Liver (tissue), 9 donors: ENCODE results near the gene SERPINC1. TPM values are rescaled to one million over a fixed set of nuclear protein-coding genes. Genes with fewer than 3 reads are reported as not detected.

Experiments
- DNase-seq: peaks from one replicate; pipeline ENCODE4 v3.0.0-alpha.2; 2017; ENCODE audit warnings: low spot score
- H3K27ac ChIP-seq, 2 donors: one replicate each; pipeline ENCODE4 v1.7.0; 2013; ENCODE audit warnings: inconsistent platforms in 2 of 2, low read length in 2 of 2, control low read depth in 1 of 2, low read depth in 1 of 2, mild to moderate bottlenecking in 1 of 2
- H3K27me3 ChIP-seq, 4 donors: one replicate each; pipeline versions ENCODE4 v1.6.1 to v1.7.0; 2013; ENCODE audit warnings: low read length in 3 of 4, inconsistent platforms in 1 of 4, mild to moderate bottlenecking in 1 of 4, moderate library complexity in 1 of 4; ENCODE audit not compliant: control insufficient read depth in 4 of 4, insufficient read depth in 4 of 4
- H3K36me3 ChIP-seq, 4 donors: one replicate each; pipeline versions ENCODE4 v1.6.1 to v1.7.0; 2013; ENCODE audit warnings: low read length in 3 of 4, mild to moderate bottlenecking in 3 of 4, low read depth in 1 of 4, moderate library complexity in 1 of 4; ENCODE audit not compliant: control insufficient read depth in 4 of 4, insufficient read depth in 3 of 4
- H3K4me1 ChIP-seq, 4 donors: one replicate each; pipeline versions ENCODE4 v1.6.1 to v1.7.0; 2013; ENCODE audit warnings: low read length in 3 of 4, mild to moderate bottlenecking in 3 of 4, moderate library complexity in 1 of 4; ENCODE audit not compliant: control insufficient read depth in 4 of 4, insufficient read depth in 4 of 4
- H3K4me3 ChIP-seq, 3 donors: one replicate each; pipeline versions ENCODE4 v1.6.1 to v1.7.0; 2013; ENCODE audit warnings: low read length in 3 of 3, control low read depth in 1 of 3, low read depth in 1 of 3, mild to moderate bottlenecking in 1 of 3
- H3K9ac ChIP-seq, 2 donors: one replicate each; pipeline ENCODE4 v1.7.0; 2013; ENCODE audit warnings: low read length in 2 of 2, mild to moderate bottlenecking in 2 of 2, moderate library complexity in 2 of 2, control low read depth in 1 of 2, low read depth in 1 of 2
- H3K9me3 ChIP-seq, 4 donors: one replicate each; pipeline versions ENCODE4 v1.6.1 to v1.7.0; 2013; ENCODE audit warnings: low read length in 3 of 4; ENCODE audit not compliant: control insufficient read depth in 4 of 4
- EGR1 ChIP-seq, 2 donors: IDR thresholded peaks; 2 replicates each; pipeline ENCODE4 v1.6.1; 2016 to 2018; ENCODE audit warnings: antibody characterized with exemption in 2 of 2, low read depth in 2 of 2
- FOXA1 ChIP-seq: IDR thresholded peaks from 2 replicates; pipeline ENCODE4 v1.6.1; 2016; ENCODE audit warnings: antibody characterized with exemption
- FOXA2 ChIP-seq: IDR thresholded peaks from 2 replicates; pipeline ENCODE4 v1.6.1; 2016; ENCODE audit warnings: antibody characterized with exemption
- GABPA ChIP-seq, 2 donors: IDR thresholded peaks in 1 of 2; conservative IDR thresholded peaks in 1 of 2; 2 replicates each; pipeline ENCODE4 v1.6.1; 2016; ENCODE audit warnings: antibody characterized with exemption in 2 of 2, mild to moderate bottlenecking in 1 of 2, moderate library complexity in 1 of 2
- JUND ChIP-seq, 2 donors: IDR thresholded peaks; 2 replicates each; pipeline ENCODE4 v1.6.1; 2016; ENCODE audit warnings: antibody characterized with exemption in 2 of 2
- NR2F2 ChIP-seq: IDR thresholded peaks from 2 replicates; pipeline ENCODE4 v1.6.1; 2016; ENCODE audit warnings: antibody characterized with exemption
- RAD21 ChIP-seq, 2 donors: IDR thresholded peaks; 2 replicates each; pipeline ENCODE4 v1.6.1; 2016; ENCODE audit warnings: antibody characterized with exemption in 2 of 2, mild to moderate bottlenecking in 2 of 2
- RXRA ChIP-seq, 2 donors: IDR thresholded peaks; 2 replicates each; pipeline ENCODE4 v1.6.1; 2017 to 2018; ENCODE audit warnings: antibody characterized with exemption in 2 of 2, mild to moderate bottlenecking in 1 of 2
- SP1 ChIP-seq: IDR thresholded peaks from 2 replicates; pipeline ENCODE4 v1.6.1; 2018; ENCODE audit warnings: antibody characterized with exemption, mild to moderate bottlenecking
- YY1 ChIP-seq: IDR thresholded peaks from 2 replicates; pipeline ENCODE4 v1.6.1; 2016; ENCODE audit warnings: antibody characterized with exemption, mild to moderate bottlenecking
- WGBS: extraction: QIAGEN DNeasy Blood & Tissue Kit; methylation state at CpG from one replicate; pipeline ENCODE4 v1.1.7; 2013; 5-methylcytosine and 5-hydroxymethylcytosine counted together
- polyA plus RNA-seq, 2 donors: library from polyadenylated mRNA; stranded (reverse) in 1 of 2; unstranded in 1 of 2; fragments of 200-250 nt in 1 of 2; fragments of >200 nt in 1 of 2; fragmentation: Nextera tagmentation in 1 of 2; extraction: Ambion mirVana in 1 of 2; gene quantifications; one replicate each; pipeline versions ENCODE4 v1.2.1 to v1.2.3, GENCODE V29; 2013 to 2015
- total RNA-seq, 2 donors: library from RNA; depleted of rRNA; stranded (reverse); fragments of >200 nt; gene quantifications; one replicate each; pipeline ENCODE4 v1.2.3, GENCODE V29; 2014
- TF ChIP-seq, protein P1 (sequence below): IDR thresholded peaks from 2 replicates; pipeline ENCODE4 v1.6.1; 2016; ENCODE audit warnings: antibody characterized with exemption
- TF ChIP-seq, protein P2 (sequence below): IDR thresholded peaks from 2 replicates; pipeline ENCODE4 v1.6.1; 2016; ENCODE audit warnings: antibody characterized with exemption
- donor health status: healthy.
- donor health status: healthy.
- donor health status: healthy.
- donor health status: healthy.
- donor health status: healthy.

The SERPINC1 gene
- total and polyA plus RNA-seq, 4 donors, result 742 to 2,589 (median 2,412) TPM

DNA sequence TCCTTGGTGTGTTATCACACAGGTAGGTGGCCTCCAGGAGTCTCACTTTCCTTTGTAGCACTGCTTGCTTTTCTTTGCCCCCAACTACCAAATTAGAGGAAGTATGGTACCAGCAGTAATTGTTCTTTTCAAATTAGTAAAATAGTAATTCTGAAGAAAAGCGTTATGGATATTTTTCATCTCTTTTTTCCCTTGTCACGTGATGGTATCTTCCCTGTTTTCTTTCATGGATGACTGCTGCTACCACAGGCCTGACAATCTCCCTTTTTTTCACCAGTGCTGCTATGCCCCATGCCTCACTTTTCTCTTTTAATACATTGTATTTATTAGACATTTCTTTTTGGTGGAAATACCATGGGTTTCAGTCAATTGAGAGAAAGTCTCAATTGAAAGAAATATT lies 45.6 kb downstream of the SERPINC1 start:
- no peak for DNase-seq
- no peaks in the 10 kb centered on the region for H3K9me3 ChIP-seq
- H3K9ac ChIP-seq, result no peak overlapping the region
- H3K36me3 ChIP-seq, result peaks cover 1 to 4% (median 2%) of the 10 kb centered on the region in 4 donors
- no peak overlapping the region for H3K27ac ChIP-seq
- H3K27me3 ChIP-seq, result no peaks in the 10 kb centered on the region
- peaks cover 2 to 20% (median 10%) of the 10 kb centered on the region in 4 donors for H3K4me1 ChIP-seq
- no peak overlapping the region for H3K4me3 ChIP-seq
- 75% methylated on average over 2 of the region's 2 CpGs for WGBS
- no peak for TF ChIP-seq NR2F2
- no peak for TF ChIP-seq FOXA1
- no peak for TF ChIP-seq SP1
- no peak for TF ChIP-seq JUND (IDR thresholded peaks at IDR 0.05)
- no peak for TF ChIP-seq RAD21 (IDR thresholded peaks at IDR 0.05)
- TF ChIP-seq, protein P1, sequence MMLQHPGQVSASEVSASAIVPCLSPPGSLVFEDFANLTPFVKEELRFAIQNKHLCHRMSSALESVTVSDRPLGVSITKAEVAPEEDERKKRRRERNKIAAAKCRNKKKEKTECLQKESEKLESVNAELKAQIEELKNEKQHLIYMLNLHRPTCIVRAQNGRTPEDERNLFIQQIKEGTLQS, result no peak

DNA sequence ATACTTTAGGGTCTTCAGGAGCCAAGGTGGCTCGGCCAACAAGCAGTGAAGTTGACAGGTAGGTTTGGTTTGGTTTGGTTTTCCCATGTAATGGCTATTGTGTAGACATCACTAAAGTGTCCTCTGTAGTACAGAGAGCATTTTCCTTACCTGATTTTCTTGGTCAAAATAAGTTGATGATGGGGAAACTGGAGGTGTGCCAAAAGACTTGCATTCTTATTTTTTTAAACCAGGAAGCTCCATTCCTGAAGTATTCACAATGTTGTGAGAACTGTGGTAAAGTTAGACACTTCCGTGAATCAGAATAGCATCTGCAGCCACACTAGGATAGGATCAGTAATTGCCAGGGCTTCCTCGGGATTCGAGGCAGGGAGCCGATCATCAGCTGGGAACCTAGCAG lies 46.0 kb downstream of the SERPINC1 start:
- TF ChIP-seq RXRA (IDR thresholded peaks at IDR 0.05) (no peak), RAD21 (IDR thresholded peaks at IDR 0.05) (no peak), FOXA2 (no peak), YY1 (no peak), EGR1 (IDR thresholded peaks at IDR 0.05; ENCODE audit: low read depth in 2 of 2) (no peak), GABPA (IDR thresholded peaks at IDR 0.05 in 1 of 2, conservative IDR thresholded peaks at IDR 0.05 in 1 of 2) (no peak), NR2F2 (no peak)
- TF ChIP-seq, protein P2, sequence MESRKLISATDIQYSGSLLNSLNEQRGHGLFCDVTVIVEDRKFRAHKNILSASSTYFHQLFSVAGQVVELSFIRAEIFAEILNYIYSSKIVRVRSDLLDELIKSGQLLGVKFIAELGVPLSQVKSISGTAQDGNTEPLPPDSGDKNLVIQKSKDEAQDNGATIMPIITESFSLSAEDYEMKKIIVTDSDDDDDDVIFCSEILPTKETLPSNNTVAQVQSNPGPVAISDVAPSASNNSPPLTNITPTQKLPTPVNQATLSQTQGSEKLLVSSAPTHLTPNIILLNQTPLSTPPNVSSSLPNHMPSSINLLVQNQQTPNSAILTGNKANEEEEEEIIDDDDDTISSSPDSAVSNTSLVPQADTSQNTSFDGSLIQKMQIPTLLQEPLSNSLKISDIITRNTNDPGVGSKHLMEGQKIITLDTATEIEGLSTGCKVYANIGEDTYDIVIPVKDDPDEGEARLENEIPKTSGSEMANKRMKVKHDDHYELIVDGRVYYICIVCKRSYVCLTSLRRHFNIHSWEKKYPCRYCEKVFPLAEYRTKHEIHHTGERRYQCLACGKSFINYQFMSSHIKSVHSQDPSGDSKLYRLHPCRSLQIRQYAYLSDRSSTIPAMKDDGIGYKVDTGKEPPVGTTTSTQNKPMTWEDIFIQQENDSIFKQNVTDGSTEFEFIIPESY, result no peak
- Histone ChIP-seq H3K4me1 (peaks cover 2 to 22% (median 12%) of the 10 kb centered on the region in 4 donors), H3K27ac (no peak overlapping the region), H3K27me3 (no peaks in the 10 kb centered on the region), H3K36me3 (peaks cover 2 to 6% (median 5%) of the 10 kb centered on the region in 4 donors), H3K4me3 (no peak overlapping the region), H3K9ac (no peak overlapping the region), H3K9me3 (no peaks in the 10 kb centered on the region)
- no peak for DNase-seq
- WGBS, result 91% methylated on average over 5 of the region's 5 CpGs

DNA sequence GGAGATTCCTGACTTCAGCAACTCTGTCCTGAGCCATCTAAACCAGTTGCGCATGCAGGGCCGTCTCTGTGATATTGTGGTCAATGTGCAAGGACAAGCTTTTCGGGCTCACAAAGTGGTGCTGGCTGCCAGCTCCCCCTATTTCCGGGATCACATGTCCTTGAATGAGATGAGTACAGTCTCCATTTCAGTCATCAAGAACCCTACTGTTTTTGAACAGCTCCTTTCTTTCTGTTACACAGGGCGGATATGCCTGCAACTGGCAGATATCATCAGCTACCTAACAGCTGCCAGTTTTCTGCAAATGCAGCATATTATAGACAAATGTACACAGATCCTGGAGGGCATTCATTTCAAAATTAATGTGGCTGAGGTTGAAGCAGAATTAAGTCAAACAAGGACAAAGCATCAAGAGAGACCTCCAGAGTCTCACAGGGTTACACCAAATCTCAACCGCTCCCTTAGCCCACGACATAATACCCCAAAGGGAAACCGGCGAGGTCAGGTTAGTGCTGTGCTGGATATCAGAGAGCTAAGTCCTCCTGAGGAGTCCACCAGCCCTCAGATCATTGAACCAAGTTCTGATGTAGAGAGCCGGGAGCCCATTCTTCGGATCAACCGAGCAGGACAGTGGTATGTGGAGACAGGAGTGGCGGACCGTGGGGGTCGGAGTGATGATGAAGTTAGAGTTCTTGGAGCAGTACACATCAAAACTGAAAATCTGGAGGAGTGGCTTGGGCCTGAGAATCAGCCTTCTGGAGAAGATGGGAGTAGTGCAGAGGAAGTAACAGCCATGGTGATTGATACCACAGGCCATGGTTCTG lies 46.7 kb downstream of the SERPINC1 start:
- DNase-seq, result peak; percentile 36
- Histone ChIP-seq H3K27me3 (no peaks in the 10 kb centered on the region), H3K4me1 (peaks cover 2 to 22% (median 12%) of the 10 kb centered on the region in 4 donors), H3K4me3 (no peak overlapping the region), H3K27ac (no peak overlapping the region), H3K36me3 (peaks cover 4 to 9% (median 7%) of the 10 kb centered on the region in 4 donors), H3K9ac (no peak overlapping the region), H3K9me3 (no peaks in the 10 kb centered on the region)
- peak; percentile 7 for TF ChIP-seq SP1
- TF ChIP-seq JUND (IDR thresholded peaks at IDR 0.05), result no peak
- 81% methylated on average over 15 of the region's 15 CpGs for WGBS
